Central memory CD4-positive, alpha-beta T cell (primary cell): ENCODE data around the gene SDK1.
"Not testable (repeated sequence)": the region's sequence is repeated elsewhere in the genome, so short reads cannot be mapped to it uniquely, and the experiment has no call there.

ENCODE experiments used
- DNase-seq: peaks from one replicate; pipeline ENCODE4 v3.0.0; 2022

SDK1 gene

GRCh38 chr7:3538041-3538440 lies 237.0 kb downstream of the SDK1 start:
- DNase-seq: no peak

DNA sequence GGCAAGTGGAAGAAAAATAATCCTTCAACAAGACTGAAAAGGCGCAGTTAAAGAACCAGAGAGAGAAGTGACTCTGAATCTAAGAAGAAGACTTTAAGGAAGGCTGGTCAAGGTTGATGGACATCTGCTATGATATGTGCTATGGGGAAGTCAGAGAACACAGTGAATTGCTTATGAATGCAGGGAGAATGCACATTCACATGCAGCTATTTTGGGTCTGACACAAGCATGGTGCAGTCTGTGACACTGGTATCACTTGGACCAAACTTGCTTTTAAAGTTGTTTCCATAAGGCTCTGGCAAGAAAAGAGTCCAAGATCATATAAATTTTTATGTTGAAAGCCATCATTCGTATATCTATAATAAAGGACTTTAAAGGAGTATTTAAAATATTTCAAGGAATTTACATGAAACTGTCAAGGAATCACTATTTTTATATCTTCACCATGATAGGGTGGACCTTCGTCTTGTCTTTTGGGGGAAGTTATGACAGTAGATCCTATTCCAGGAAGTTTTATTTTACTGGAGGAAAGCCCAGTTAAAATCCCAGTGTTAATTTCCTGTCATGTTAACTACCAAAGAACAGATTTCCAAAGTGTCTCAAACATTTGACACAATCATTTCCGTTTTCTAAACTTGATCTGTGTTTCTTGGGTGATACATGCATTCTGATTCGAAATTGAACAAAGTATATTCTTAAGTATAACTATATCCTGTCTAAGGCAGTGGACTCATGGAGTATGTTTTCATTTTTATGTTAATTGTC lies 239.6 kb downstream of the SDK1 start:
- DNase-seq: no peak

DNA sequence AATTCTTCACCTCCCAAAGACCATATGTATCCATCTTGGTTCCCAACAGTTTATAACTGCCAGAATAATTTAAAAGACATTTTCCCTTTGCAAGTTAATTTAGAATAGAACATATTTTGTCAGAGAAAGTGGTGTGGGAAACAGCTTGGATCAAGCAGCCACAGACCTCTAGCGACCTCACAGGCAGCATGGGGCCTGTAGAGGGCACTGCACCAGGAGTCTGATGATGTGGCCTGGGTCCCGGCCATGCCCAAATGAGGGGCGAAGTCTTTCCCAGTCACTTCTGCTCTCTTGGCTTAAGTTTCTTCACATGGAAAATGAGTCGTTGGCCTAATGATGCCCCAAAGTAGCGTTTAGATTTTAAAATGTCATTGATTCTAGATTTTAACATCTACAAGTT lies 243.2 kb downstream of the SDK1 start:
- no peak for DNase-seq

DNA sequence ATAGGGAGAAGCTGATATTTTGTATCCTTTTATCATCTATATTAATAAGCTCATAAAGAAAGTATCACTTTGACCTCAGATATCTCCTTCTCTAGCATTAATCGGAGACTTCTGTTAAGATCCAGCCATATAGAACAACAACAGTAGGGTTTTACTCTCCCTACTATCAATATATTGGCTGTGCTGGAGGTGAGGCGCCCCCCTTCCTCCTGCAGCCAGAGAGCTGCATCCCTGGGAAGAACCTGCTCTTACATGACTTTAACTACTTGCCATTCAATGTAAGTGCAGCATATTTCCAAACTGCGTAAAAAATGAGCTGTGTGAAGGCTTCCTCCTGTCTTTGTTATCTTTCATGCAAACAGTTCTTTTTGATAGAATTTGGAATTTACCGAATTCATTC lies 247.8 kb downstream of the SDK1 start:
- DNase-seq: no peak

GRCh38 chr7:3549601-3550000 lies 248.5 kb downstream of the SDK1 start:
- DNase-seq: no peak

DNA sequence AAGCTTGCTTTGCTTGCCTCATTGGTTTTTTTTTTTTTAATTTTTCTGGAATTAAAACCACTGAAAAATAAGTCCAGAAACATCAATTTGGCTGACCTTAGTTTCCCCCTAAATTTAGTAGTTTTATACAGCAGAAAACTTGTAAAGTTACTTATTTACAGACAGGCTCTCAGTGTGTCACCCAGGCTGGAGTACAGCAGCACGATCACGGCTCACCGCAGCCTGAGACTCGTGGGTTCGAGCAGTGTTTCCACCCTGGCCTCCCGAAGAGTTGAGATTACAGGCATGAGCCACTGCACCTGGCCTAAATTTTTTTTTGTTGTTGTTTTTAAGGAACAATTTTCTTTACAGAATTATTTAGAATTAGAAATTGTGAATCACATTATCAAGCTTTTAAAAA lies 250.5 kb downstream of the SDK1 start:
- no peak for DNase-seq

GRCh38 chr7:3552499-3552898 lies 251.4 kb downstream of the SDK1 start:
- no peak for DNase-seq

DNA sequence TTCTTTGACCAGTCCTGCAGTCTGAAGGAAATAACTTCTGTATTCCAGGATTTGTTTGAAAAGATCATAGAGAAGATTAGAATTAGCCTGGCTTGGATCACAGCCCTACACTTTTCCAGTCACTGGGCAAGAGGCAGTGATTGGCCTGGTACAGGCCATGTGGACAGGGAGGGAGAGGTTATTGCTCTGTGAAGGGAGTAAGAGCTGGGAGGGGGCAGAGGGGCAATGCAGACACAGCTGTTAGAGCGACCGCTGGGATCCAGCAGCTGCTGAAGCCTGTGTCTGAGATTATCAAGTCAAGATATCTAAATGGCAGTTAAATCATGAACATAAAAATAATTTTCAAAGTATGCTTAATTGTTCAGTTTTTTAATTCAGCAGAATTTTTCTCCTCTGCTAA lies 257.3 kb downstream of the SDK1 start:
- no peak for DNase-seq

GRCh38 chr7:3559278-3559677 lies 258.2 kb downstream of the SDK1 start:
- DNase-seq: no peak

DNA sequence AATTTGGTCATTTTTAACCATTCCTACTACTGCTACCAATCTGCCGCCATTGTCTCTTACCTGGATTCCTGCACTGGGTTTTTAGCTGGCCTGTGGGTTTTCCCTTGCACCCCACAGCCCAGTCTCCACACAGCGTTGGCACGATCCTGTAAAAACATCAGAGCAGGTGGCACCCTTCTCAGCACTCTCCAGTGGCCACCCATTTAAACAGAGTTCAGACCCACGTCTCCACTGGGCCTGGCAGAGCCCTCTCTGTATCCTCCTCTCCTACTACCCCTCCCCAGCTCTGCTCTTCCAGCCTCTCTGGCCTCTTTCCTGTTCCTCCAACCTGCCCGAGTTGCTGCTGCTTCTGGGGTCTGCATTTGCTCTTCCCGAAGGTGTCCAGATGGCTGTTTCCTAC lies 259.4 kb downstream of the SDK1 start:
- DNase-seq: no peak

DNA sequence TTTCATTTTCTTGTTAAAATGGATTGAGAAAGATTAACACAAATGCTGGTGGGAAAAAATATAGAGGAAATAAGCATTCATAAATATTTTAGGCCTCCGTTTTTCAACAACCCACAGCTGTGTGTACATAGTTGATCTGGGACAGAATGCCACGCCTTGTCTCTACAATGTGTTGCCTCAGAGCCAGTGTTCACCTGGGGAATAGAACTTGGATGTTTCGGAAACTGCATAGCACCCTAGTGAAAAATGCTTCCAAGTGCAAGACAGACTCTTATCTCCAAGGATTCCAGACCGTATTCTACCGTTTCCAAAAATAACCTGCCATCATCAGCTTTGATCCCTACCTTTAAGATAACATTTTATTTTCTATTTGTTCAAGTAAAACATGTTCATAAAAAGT lies 260.9 kb downstream of the SDK1 start:
- DNase-seq: no peak

DNA sequence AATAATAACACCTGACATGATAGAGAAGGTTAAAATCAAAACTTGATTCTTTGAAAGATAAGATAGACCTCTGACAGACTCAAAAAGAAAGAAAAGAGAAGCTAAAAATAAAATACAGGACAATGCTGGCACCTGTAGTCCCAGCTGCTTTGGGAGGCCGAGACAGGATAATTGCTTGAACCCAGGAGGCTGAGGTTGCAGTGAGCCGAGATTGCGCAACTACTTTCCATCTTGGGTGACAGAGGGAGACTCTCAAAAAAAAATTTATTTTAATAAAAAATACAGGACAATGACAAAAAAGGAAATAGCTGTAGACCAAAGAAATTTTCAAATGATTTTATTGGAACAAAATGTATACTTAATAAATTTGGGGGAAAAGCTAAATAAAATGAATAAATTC lies 263.2 kb downstream of the SDK1 start:
- DNase-seq: no peak

GRCh38 chr7:3568516-3568915 lies 267.5 kb downstream of the SDK1 start:
- DNase-seq: no peak

GRCh38 chr7:3569643-3570042 lies 268.6 kb downstream of the SDK1 start:
- DNase-seq: no peak

GRCh38 chr7:3573151-3573550 lies 272.1 kb downstream of the SDK1 start:
- no peak for DNase-seq

DNA sequence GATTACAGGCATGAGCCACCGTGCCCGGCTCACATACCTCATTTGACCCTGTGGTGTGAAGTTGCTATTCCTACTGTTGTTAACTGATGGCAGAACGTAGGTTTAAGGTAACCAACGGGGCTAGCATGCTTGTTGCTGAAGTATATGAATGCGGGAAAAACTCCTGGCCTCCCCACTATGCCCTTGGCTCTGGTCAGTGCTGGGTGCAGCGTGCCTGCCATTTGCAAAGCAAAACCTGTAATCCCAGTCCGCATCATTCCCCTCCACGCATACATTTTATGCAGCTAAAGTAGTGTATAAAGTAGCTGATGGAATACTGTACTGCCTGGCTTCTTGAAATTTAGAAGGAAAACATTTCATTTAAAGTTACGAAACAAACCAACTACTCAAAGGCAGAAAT lies 273.3 kb downstream of the SDK1 start:
- no peak for DNase-seq

GRCh38 chr7:3575753-3576531 lies 274.9 kb downstream of the SDK1 start:
- no peak for DNase-seq

DNA sequence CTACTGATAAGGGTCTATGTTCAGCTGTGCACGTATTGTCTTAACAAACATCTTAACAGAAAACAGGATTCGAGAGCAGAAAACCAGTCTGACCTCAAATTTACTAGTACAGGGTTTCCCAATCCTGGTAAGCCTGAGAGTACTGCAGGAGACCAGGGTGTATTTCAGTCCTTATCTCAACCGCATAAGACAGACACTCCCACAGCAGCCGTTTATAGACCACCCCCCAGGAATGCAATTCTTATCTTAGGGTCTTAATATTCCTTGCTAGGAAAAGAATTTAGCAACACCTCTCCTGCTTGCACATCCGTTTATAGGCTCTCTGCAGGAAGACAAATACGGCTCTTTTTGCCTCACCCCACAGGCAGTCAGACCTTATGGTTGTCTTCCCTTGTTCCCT lies 277.3 kb downstream of the SDK1 start:
- no peak for DNase-seq

DNA sequence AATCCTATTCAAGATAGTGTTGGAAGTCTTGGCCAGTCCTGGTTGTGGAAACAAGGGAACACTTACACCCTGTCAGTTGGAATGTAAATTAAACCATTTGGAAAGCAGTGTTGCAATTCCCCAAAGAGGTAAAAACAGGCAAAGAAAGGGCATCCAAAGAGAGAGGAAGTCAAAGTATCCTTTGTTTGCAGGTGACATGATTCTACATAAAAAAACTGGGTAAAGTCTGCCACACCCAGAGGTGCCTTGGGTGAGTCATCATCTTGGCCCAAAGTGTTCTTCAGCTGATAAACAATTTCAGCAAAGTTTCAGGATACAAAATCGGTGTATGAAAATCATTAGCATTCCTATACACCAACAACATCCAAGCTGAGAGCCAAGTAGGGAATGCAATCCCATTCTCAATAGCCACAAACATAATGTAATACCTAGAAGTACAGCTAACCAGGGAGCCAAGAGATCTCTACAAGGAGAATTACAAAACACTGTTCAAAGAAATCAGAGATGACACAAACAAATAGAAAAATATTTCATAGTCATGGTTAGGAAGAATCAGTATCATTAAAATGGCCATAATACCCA lies 278.7 kb downstream of the SDK1 start:
- no peak for DNase-seq

GRCh38 chr7:3582145-3582544 lies 281.1 kb downstream of the SDK1 start:
- DNase-seq: not testable (repeated sequence)

DNA sequence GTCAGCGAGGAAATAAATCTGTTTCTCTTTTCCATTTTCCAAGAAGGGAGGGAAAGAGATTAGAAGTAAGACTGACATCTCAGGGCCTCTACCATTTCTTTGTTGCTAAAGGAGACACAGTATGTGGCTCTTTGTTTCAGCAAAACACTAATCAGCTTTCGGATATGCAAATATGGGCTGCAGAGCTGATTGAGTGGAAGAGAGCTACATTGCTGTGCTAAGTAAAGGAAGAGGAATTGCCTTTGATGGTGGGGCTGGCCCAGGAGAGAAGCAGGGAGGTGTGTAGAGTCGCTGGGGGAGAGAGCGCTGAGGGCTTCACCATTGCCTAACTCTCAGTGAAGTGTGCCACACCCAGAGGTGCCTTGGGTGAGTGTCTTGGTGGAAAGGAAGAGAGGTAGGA lies 284.8 kb downstream of the SDK1 start:
- DNase-seq: no peak

- DNase-seq: no peak
These were observed 287.3 kb downstream of the SDK1 start for GRCh38 chr7:3588341-3588740.

GRCh38 chr7:3589752-3590151 lies 288.7 kb downstream of the SDK1 start:
- no peak for DNase-seq

DNA sequence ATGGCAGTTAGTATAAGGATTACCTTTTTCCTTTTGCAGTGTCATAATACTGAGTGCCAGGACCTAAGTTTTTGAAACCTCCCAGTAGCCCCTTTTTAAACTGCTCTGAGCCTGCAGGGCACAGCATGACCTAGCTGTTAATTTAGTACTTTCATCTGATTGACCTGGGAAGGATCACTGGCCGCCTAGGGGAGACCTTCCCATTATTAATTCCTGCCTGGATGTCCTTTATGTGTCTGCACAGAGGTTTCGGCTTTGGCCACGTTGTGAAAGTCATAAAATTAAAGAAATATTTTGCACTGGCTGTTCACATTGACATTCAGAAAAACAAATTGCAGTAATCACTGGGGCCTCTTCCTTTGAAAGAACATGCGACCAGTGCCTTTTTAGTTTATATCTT lies 290.2 kb downstream of the SDK1 start:
- no peak for DNase-seq
